Fibroblast of pulmonary artery (primary cell): Measurements from ENCODE around the gene RPTOR.
A peak's percentile ranks its signal among the peaks of the same experiment; 100 is the strongest.
"Not testable (repeated sequence)": the region's sequence is repeated elsewhere in the genome, so short reads cannot be mapped to it uniquely, and the experiment has no call there.

Experiments used
- DNase-seq: peaks from one replicate; pipeline ENCODE4 v3.0.0-alpha.2; 2010; ENCODE audit warnings: low read depth
- H3K4me3 ChIP-seq: replicated peaks from 2 replicates; pipeline ENCODE4 v1.5.1; 2011; ENCODE audit warnings: low read depth, mild to moderate bottlenecking, control low read depth, low read length, moderate library complexity
- CTCF ChIP-seq: IDR thresholded peaks from 2 replicates; pipeline ENCODE4 v1.5.1; 2011; ENCODE audit warnings: mild to moderate bottlenecking, control low read depth, low read length, inconsistent platforms; ENCODE audit errors: missing control alignments

RPTOR gene

DNA sequence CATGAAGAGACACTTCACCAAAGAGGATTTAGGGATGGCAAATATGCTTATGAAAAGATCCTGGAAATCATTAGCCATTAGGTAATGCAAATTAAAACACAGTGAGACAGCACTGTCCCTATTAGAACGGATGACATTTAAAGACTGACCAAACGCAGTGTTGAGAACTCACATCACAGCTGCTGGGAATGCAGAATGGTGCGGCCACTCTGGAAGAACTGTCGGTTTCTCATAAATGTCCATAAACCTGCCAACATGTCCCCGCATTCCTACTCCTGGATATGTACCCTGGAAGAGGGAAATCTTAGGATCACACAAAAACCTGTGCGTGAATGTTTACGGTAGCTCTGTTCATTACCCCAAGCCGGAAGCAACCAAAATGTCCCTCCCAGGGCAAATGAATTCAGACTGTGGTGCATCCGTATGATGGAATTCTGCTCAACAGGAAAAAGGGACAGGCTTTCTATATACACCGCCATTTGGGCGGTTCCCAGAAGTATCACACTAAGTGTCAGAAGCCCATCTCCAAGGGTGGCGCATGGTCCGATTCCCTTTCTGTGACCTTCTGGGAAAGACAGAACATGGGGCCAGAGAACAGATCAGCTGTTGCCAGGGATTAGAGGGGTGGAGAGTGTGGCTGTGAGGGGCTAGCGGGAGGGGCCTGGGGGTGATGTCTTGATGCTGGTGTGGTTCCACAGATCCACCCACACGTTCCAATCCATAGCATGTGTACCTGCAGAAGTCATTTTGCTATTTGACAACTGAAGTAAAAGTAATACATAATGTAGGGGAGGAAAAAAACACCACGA is 249.8 kb downstream of the RPTOR start:
- TF ChIP-seq CTCF: no peak
- no peak overlapping the region for H3K4me3 ChIP-seq
- DNase-seq: peak; percentile 4

DNA sequence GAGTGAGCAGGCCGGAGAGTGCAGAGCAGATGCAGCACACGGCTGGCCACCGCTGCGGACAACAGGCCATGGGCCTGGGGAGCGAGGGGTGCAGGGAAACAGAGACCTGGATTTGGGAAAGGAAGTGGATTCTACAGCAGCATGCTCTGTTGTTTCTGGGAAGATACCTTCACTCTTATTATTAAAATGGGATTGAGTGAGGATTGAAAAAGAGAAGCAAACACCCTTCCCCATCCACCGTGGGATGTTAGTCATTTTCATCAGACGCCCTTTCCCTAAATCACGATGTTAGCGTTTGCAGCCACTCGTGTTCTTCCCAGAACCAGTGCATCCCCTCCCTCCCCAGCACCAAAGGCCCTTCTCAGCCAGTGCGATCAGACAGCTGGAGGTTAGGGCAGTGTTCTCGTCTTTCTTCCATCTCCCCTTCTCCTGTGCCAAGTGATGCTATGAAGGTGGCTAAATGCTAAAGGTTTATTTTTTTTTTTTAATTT is 250.5 kb downstream of the RPTOR start:
- TF ChIP-seq CTCF: no peak
- no peak overlapping the region for H3K4me3 ChIP-seq
- no peak for DNase-seq

- no peak overlapping the region for H3K4me3 ChIP-seq
- no peak for TF ChIP-seq CTCF
- peak; percentile 42 for DNase-seq
These were observed 251.1 kb downstream of the RPTOR start for GRCh38 chr17:80795754-80796153.

DNA sequence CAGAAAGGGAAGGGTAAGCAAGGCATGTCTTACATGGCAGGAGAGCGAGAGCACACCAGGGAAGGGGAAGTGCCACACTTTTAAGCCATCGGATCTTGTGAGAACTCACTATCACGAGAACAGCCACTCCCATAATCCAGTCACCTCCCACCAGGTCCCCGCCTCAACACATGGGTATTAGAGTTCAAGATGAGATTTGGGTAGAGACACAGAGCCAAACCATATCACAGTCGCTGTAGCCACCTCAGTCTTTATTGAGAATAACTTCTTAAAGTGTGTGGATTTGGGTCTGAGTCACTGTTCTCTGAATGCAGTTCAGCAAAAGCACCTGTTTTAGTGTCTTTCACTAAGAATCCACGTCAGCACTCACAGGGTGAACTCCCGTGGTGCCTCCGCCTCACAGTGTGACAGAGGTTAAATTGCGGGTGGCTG is 251.8 kb downstream of the RPTOR start:
- H3K4me3 ChIP-seq: no peak overlapping the region
- no peak for TF ChIP-seq CTCF
- no peak for DNase-seq

- not testable (repeated sequence) for DNase-seq, H3K4me3 ChIP-seq
These were observed 252.6 kb downstream of the RPTOR start for GRCh38 chr17:80797222-80797621.

- no peak overlapping the region for H3K4me3 ChIP-seq
- TF ChIP-seq CTCF: no peak
- no peak for DNase-seq
These were observed 253.3 kb downstream of the RPTOR start for GRCh38 chr17:80797741-80798594.
